ENCODE results near the gene CLMN. TPM values are rescaled to one million over a fixed set of nuclear protein-coding genes. Genes with fewer than 3 reads are reported as not detected.

Gene CLMN
- total RNA-seq, 2 experiments from 2014 or later = 0.27 to 0.67 TPM

DNA sequence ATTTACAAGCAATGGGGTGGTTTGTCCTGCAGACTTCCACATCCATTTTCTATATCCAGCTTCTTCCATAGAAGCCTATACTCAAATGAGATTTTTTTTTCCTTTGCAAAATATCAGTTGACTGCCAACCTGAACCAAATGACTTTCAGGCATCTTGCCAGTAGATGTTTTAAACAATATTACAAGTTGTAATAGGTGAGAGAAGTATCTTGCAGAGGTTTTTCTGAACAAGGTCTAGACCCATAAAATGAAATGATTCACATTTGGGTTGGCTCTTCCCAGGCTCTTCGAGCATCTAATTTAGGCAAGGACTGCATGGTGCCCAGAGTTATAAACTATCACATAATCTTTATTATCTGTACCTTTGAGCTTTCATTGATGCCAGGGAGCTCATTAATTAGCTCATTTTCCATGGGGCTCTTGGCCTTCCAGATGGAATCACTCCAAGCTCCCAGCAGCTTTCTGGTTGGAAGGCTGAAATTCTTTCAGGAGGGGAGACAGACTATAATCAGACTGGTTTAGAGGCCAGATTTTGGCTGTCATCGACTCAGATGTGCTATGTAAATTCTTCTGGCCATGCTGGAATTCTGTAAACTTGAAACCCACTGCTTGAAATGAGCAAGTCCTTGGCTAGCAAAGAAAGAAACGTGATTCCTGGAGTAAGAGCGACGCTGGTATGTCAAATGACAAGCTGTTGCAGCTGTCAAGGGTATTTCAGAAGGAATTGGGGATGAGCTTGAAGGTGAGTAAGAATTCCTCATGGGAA is 130.2 kb downstream of the CLMN start:
- H3K27me3 ChIP-seq (ENCODE audit: control insufficient read depth in 1 of 2, insufficient read depth in 2 of 2, low read length in 2 of 2) = peaks cover 13 to 15% of the 10 kb centered on the region in 2 experiments
- no peak overlapping the region for H3K4me3 Mint-ChIP-seq
- H3K36me3 ChIP-seq (ENCODE audit: insufficient read depth, low read length) = no peaks in the 10 kb centered on the region
- no peaks in the 10 kb centered on the region for H3K4me1 Mint-ChIP-seq (ENCODE audit: low read depth)
- POLR2A ChIA-PET = no interaction called here
- H3K27ac ChIP-seq (ENCODE audit: low read depth in 1 of 2, low read length in 2 of 2) = no peak overlapping the region
- no peak for ATAC-seq (ENCODE audit: poor library complexity)
- TF ChIP-seq, protein P1, sequence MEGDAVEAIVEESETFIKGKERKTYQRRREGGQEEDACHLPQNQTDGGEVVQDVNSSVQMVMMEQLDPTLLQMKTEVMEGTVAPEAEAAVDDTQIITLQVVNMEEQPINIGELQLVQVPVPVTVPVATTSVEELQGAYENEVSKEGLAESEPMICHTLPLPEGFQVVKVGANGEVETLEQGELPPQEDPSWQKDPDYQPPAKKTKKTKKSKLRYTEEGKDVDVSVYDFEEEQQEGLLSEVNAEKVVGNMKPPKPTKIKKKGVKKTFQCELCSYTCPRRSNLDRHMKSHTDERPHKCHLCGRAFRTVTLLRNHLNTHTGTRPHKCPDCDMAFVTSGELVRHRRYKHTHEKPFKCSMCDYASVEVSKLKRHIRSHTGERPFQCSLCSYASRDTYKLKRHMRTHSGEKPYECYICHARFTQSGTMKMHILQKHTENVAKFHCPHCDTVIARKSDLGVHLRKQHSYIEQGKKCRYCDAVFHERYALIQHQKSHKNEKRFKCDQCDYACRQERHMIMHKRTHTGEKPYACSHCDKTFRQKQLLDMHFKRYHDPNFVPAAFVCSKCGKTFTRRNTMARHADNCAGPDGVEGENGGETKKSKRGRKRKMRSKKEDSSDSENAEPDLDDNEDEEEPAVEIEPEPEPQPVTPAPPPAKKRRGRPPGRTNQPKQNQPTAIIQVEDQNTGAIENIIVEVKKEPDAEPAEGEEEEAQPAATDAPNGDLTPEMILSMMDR (IDR thresholded peaks at IDR 0.05) = no peak
- H3K27me3 Mint-ChIP-seq = peaks cover 28% of the 10 kb centered on the region
- H3K9me3 ChIP-seq (ENCODE audit: control insufficient read depth in 1 of 2, insufficient read depth in 1 of 2, low read length in 2 of 2) = no peaks in the 10 kb centered on the region
- CTCF ChIA-PET = interaction anchor here (1.2 kb wide), 1 partner anchor 10 kb away, joined by 3 read pairs; no protein-coding TSS in a partner anchor
- no peak overlapping the region for H3K27ac Mint-ChIP-seq
- no peak overlapping the region for H3K4me3 ChIP-seq (ENCODE audit: low read length)
- H3K4me1 ChIP-seq (ENCODE audit: insufficient read depth, low read length) = no peaks in the 10 kb centered on the region
- intact Hi-C loops (cut with DNase I, micrococcal nuclease) = loop anchor here in 1 of 2 experiments (10.0 kb wide), 1 partner anchor 75 kb away; no protein-coding TSS in a partner anchor
- H3K36me3 Mint-ChIP-seq (ENCODE audit: low read depth) = no peaks in the 10 kb centered on the region
- DNase-seq = no peak
- H3K9me3 Mint-ChIP-seq = no peaks in the 10 kb centered on the region

DNA sequence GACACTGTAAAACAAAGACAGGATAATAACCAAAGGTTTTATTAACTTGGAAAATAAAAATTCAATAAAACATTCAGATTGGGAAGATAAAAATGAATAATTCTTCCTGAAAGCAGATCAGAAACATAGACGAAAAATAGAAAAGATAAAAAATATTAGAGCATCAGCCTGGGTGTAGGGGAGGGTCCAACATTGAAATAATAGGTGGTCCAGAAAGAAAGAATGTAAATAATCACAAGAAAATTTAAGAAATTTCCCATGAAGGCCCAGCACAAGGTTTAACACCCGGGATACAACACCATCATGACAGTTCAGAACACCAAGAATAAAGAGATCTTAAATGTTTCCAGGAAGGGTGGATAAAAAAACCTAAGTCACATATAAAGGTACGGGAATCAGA is 131.3 kb downstream of the CLMN start:
- H3K36me3 Mint-ChIP-seq (ENCODE audit: low read depth) = no peaks in the 10 kb centered on the region
- no peak overlapping the region for H3K27ac Mint-ChIP-seq

DNA sequence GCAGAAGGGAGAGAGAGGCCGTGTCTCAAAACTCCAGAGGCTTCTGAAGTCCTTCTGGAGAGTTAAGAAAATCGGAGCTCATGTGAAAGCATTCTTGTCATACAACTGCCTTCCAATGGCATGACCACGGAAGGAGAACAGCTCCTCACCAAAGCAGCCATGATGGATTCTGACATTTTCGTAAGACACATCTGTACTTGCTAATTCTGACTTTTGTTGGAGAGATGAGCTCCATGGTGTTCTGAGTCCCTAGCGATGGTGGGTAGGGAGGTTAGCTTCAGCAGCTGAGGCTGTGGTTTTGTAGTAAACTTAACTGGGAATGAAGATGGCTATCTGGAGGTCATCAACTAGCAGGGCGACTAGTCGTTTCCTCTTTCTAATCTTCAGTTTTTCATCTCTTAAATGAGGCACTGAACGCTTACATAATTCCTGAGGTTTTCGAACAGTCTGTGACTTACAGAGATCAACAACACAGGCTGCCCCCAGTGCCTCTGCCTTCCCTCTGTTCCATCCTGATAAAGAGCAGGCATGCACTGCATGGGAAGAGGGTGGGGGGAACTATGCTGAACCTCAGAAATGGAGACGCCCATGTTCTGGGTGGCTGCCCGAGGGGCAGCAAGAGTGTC is 133.8 kb downstream of the CLMN start:
- ChIA-PET CTCF (no interaction called here), POLR2A (no interaction called here)
- no peak overlapping the region for H3K27ac Mint-ChIP-seq
- peaks cover 2% of the 10 kb centered on the region for H3K36me3 Mint-ChIP-seq (ENCODE audit: low read depth)
- H3K4me1 Mint-ChIP-seq (ENCODE audit: low read depth) = no peaks in the 10 kb centered on the region
- H3K4me3 Mint-ChIP-seq = no peak overlapping the region
- Histone ChIP-seq H3K4me1 (ENCODE audit: insufficient read depth, low read length) (peaks cover 2% of the 10 kb centered on the region), H3K9me3 (ENCODE audit: control insufficient read depth in 1 of 2, insufficient read depth in 1 of 2, low read length in 2 of 2) (no peaks in the 10 kb centered on the region), H3K27me3 (ENCODE audit: control insufficient read depth in 1 of 2, insufficient read depth in 2 of 2, low read length in 2 of 2) (peaks cover 15 to 18% of the 10 kb centered on the region in 2 experiments), H3K4me3 (ENCODE audit: low read length) (peak overlapping the region; percentile 4), H3K36me3 (ENCODE audit: insufficient read depth, low read length) (no peaks in the 10 kb centered on the region), H3K27ac (ENCODE audit: low read depth in 1 of 2, low read length in 2 of 2) (no peak overlapping the region)
- DNase-seq = peak in 2 of 14 experiments; percentile 16 to 17
- H3K9me3 Mint-ChIP-seq = no peaks in the 10 kb centered on the region
- peaks cover 35% of the 10 kb centered on the region for H3K27me3 Mint-ChIP-seq
- intact Hi-C loops (cut with DNase I, micrococcal nuclease) = no loop called here
- TF ChIP-seq, protein P1 (IDR thresholded peaks at IDR 0.05) = no peak
- ATAC-seq (ENCODE audit: poor library complexity) = no peak

More for the DNA sequence above, 131.3 kb downstream of the CLMN start:
- no peak overlapping the region for H3K27ac ChIP-seq (ENCODE audit: low read depth in 1 of 2, low read length in 2 of 2)
- H3K9me3 ChIP-seq (ENCODE audit: control insufficient read depth in 1 of 2, insufficient read depth in 1 of 2, low read length in 2 of 2) = no peaks in the 10 kb centered on the region
- no peaks in the 10 kb centered on the region for H3K9me3 Mint-ChIP-seq
- no peak overlapping the region for H3K4me3 Mint-ChIP-seq
- ChIA-PET CTCF (no interaction called here), POLR2A (no interaction called here)
- peaks cover 2% of the 10 kb centered on the region for H3K4me1 ChIP-seq (ENCODE audit: insufficient read depth, low read length)
- DNase-seq (no peak), ATAC-seq (ENCODE audit: poor library complexity) (no peak)
- peaks cover 35% of the 10 kb centered on the region for H3K27me3 Mint-ChIP-seq
- TF ChIP-seq, protein P1 (IDR thresholded peaks at IDR 0.05) = no peak
- intact Hi-C loops (cut with DNase I, micrococcal nuclease) = no loop called here
- no peak overlapping the region for H3K4me3 ChIP-seq (ENCODE audit: low read length)
- peaks cover 15 to 18% of the 10 kb centered on the region in 2 experiments for H3K27me3 ChIP-seq (ENCODE audit: control insufficient read depth in 1 of 2, insufficient read depth in 2 of 2, low read length in 2 of 2)
- H3K4me1 Mint-ChIP-seq (ENCODE audit: low read depth) = no peaks in the 10 kb centered on the region
- no peaks in the 10 kb centered on the region for H3K36me3 ChIP-seq (ENCODE audit: insufficient read depth, low read length)
